AG04450 (cell line): ENCODE measurements around the gene KPNA6. TPM values are rescaled to one million over a fixed set of nuclear protein-coding genes. Genes with fewer than 3 reads are reported as not detected.
"Not testable (repeated sequence)": the region's sequence is repeated elsewhere in the genome, so short reads cannot be mapped to it uniquely, and the experiment has no call there.

ENCODE experiments used
- CTCF ChIA-PET: fragments of 300-600, 350-600 bp; formaldehyde crosslinking; extraction: SDS; loops from one replicate; lab custom pipeline; 2022; ENCODE audit warnings: antibody characterized with exemption, inconsistent platforms; lab: Charles Lee
- POLR2A ChIA-PET: fragments of 350-600 bp; formaldehyde crosslinking; extraction: SDS; loops from one replicate; lab custom pipeline; 2021; ENCODE audit warnings: antibody characterized with exemption, inconsistent platforms; lab: Yijun Ruan, JAX
- DNase-seq: peaks from one replicate; pipeline ENCODE4 v3.0.0-alpha.2; 2011; ENCODE audit warnings: low read depth, low spot score
- H3K27ac ChIP-seq: one replicate; pipeline ENCODE4 v1.5.1; 2012; ENCODE audit warnings: low read depth, low read length, control low read depth
- H3K27me3 ChIP-seq: one replicate; pipeline ENCODE4 v1.6.0; 2012; ENCODE audit warnings: low read length; ENCODE audit not compliant: control insufficient read depth, insufficient read depth
- H3K4me3 ChIP-seq: 2 replicates; pipeline ENCODE4 v1.5.1; 2011; ENCODE audit warnings: mild to moderate bottlenecking, low read depth, low read length, control low read depth
- H3K9me3 ChIP-seq: 2 replicates; pipeline ENCODE4 v1.5.1; 2012; ENCODE audit warnings: low read length; ENCODE audit not compliant: control insufficient read depth, insufficient read depth
- CTCF ChIP-seq: IDR thresholded peaks from 2 replicates; pipeline ENCODE4 v1.5.1; 2011; ENCODE audit warnings: low read depth, low read length, control low read depth, inconsistent platforms
- polyA plus RNA-seq: library from polyadenylated mRNA; depleted of rRNA; stranded (reverse); fragments of >200 nt; gene quantifications from 2 replicates; pipeline ENCODE4 v1.2.3, GENCODE V29; 2011

Gene KPNA6
- polyA plus RNA-seq, 1 experiment, result 45.9 TPM

GRCh38 chr1:32126770-32127169, 18.9 kb downstream of the KPNA6 start:
- no peak for DNase-seq
- POLR2A ChIA-PET, result no interaction called here
- TF ChIP-seq CTCF, result no peak
- Histone ChIP-seq H3K4me3 (no peak overlapping the region), H3K27ac (no peak overlapping the region), H3K27me3 (no peaks in the 10 kb centered on the region), H3K9me3 (no peaks in the 10 kb centered on the region)
- CTCF ChIA-PET, result no interaction called here

- H3K9me3 ChIP-seq, result no peaks in the 10 kb centered on the region
- no peaks in the 10 kb centered on the region for H3K27me3 ChIP-seq
- no peak overlapping the region for H3K27ac ChIP-seq
- no peak overlapping the region for H3K4me3 ChIP-seq
- CTCF ChIA-PET, result interaction anchor here (0.5 to 1.5 kb wide), 5 partner anchors 9 to 180 kb away, joined by 3 to 4 read pairs (median 4); partner anchors contain the start of gene TMEM39B
- DNase-seq, result no peak
- TF ChIP-seq CTCF, result no peak
- POLR2A ChIA-PET, result no interaction called here
Observed at GRCh38 chr1:32127409-32128198, 19.7 kb downstream of the KPNA6 start.

GRCh38 chr1:32128479-32128878, 20.6 kb downstream of the KPNA6 start:
- POLR2A ChIA-PET, result interaction anchor here (0.7 kb wide), 1 partner anchor 10 kb away, joined by 3 read pairs; no protein-coding TSS in a partner anchor
- no peak overlapping the region for H3K4me3 ChIP-seq
- DNase-seq, result no peak
- H3K9me3 ChIP-seq, result no peaks in the 10 kb centered on the region
- no peak overlapping the region for H3K27ac ChIP-seq
- no peak for TF ChIP-seq CTCF
- CTCF ChIA-PET, result interaction anchor here (0.5 to 1.5 kb wide), 4 partner anchors 10 to 180 kb away, joined by 3 to 4 read pairs (median 4); no protein-coding TSS in a partner anchor
- no peaks in the 10 kb centered on the region for H3K27me3 ChIP-seq

GRCh38 chr1:32128964-32129363, 21.1 kb downstream of the KPNA6 start:
- Histone ChIP-seq H3K4me3 (no peak overlapping the region), H3K27me3 (no peaks in the 10 kb centered on the region), H3K9me3 (no peaks in the 10 kb centered on the region), H3K27ac (no peak overlapping the region)
- POLR2A ChIA-PET, result interaction anchor here (0.7 kb wide), 1 partner anchor 11 kb away, joined by 3 read pairs; no protein-coding TSS in a partner anchor
- no peak for TF ChIP-seq CTCF
- DNase-seq, result no peak
- CTCF ChIA-PET, result interaction anchor here (1.5 kb wide), 1 partner anchor 10 kb away, joined by 4 read pairs; no protein-coding TSS in a partner anchor

- POLR2A ChIA-PET, result interaction anchor here (0.6 to 0.7 kb wide), 3 partner anchors 12 to 960 kb away, joined by 3 to 6 read pairs (median 5); no protein-coding TSS in a partner anchor
Observed at GRCh38 chr1:32133950-32134280, 26.1 kb downstream of the KPNA6 start.

More at GRCh38 chr1:32133950-32134280, 26.1 kb downstream of the KPNA6 start:
- H3K4me3 ChIP-seq, DNase-seq, H3K9me3 ChIP-seq, H3K27me3 ChIP-seq: not testable (repeated sequence)
- CTCF ChIA-PET, result interaction anchor here (0.7 kb wide), 2 partner anchors 25 to 60 kb away, joined by 3 to 10 read pairs; no protein-coding TSS in a partner anchor
- peak overlapping the region; percentile 78 for H3K27ac ChIP-seq
